ENCODE measurements around the gene CHD3. TPM values are rescaled to one million over a fixed set of nuclear protein-coding genes. Genes with fewer than 3 reads are reported as not detected.

Gene CHD3
- total RNA-seq, 1 donor from 2014 or later = 128 TPM

- Histone ChIP-seq H3K4me1 (peaks cover 25% of the 10 kb centered on the region), H3K9me3 (no peaks in the 10 kb centered on the region), H3K36me3 (peaks cover 0 to 56% of the 10 kb centered on the region in 2 donors), H3K27ac (no peak overlapping the region), H3K27me3 (no peaks in the 10 kb centered on the region), H3K4me3 (no peak overlapping the region)
- DNase-seq (ENCODE audit: extremely low spot score in 2 of 2) = no peak
- TF ChIP-seq POLR2A (IDR thresholded peaks at IDR 0.05) (no peak), CTCF (IDR thresholded peaks at IDR 0.05) (no peak), POLR2AphosphoS5 (IDR thresholded peaks at IDR 0.05; ENCODE audit: insufficient read depth in 1 of 2, low read depth in 1 of 2) (no peak)
- intact Hi-C loops (cut with DNase I) = loop anchor here (5.0 kb wide), 1 partner anchor 37 kb away; the partner anchor contains the start of gene CHD3
Observed at GRCh38 chr17:7849751-7850504, 38.7 kb upstream of the CHD3 start.

- Histone ChIP-seq H3K27ac (no peak overlapping the region), H3K4me1 (peaks cover 25% of the 10 kb centered on the region), H3K36me3 (peaks cover 0 to 55% of the 10 kb centered on the region in 2 donors), H3K9me3 (no peaks in the 10 kb centered on the region), H3K27me3 (no peaks in the 10 kb centered on the region), H3K4me3 (no peak overlapping the region)
- DNase-seq (ENCODE audit: extremely low spot score in 2 of 2) = no peak
- TF ChIP-seq CTCF (IDR thresholded peaks at IDR 0.05) = no peak
- intact Hi-C loops (cut with DNase I) = loop anchor here (5.0 kb wide), 1 partner anchor 36 kb away; the partner anchor contains the start of gene CHD3
Observed at GRCh38 chr17:7850701-7851437, 37.7 kb upstream of the CHD3 start.

GRCh38 chr17:7851438-7852261, 36.9 kb upstream of the CHD3 start:
- peak; percentile 90 to 96 for DNase-seq (ENCODE audit: extremely low spot score in 2 of 2)
- H3K9me3 ChIP-seq = no peaks in the 10 kb centered on the region
- TF ChIP-seq POLR2AphosphoS5 (IDR thresholded peaks at IDR 0.05; ENCODE audit: insufficient read depth in 1 of 2, low read depth in 1 of 2) = peak; percentile 69 to 74
- no peak for TF ChIP-seq POLR2A (IDR thresholded peaks at IDR 0.05)
- TF ChIP-seq CTCF (IDR thresholded peaks at IDR 0.05) = peak; percentile 95 to 99 (median 98)
- no peaks in the 10 kb centered on the region for H3K27me3 ChIP-seq
- intact Hi-C loops (cut with DNase I) = loop anchor here (5.0 kb wide), 1 partner anchor 36 kb away; the partner anchor contains the start of gene CHD3
- peak overlapping the region; percentile 56 for H3K27ac ChIP-seq
- H3K4me1 ChIP-seq = peaks cover 30% of the 10 kb centered on the region
- peaks cover 0 to 48% of the 10 kb centered on the region in 2 donors for H3K36me3 ChIP-seq
- H3K4me3 ChIP-seq = peak overlapping the region in 1 of 2 donors; percentile 2

- no peaks in the 10 kb centered on the region for H3K27me3 ChIP-seq
- no peak for DNase-seq (ENCODE audit: extremely low spot score in 2 of 2)
- H3K36me3 ChIP-seq = peaks cover 0 to 42% of the 10 kb centered on the region in 2 donors
- no peak overlapping the region for H3K4me3 ChIP-seq
- intact Hi-C loops (cut with DNase I) = loop anchor here (5.0 kb wide), 1 partner anchor 35 kb away; the partner anchor contains the start of gene CHD3
- H3K27ac ChIP-seq = peak overlapping the region; percentile 56
- no peaks in the 10 kb centered on the region for H3K9me3 ChIP-seq
- no peak for TF ChIP-seq POLR2AphosphoS5 (IDR thresholded peaks at IDR 0.05; ENCODE audit: insufficient read depth in 1 of 2, low read depth in 1 of 2)
- no peak for TF ChIP-seq CTCF (IDR thresholded peaks at IDR 0.05)
- TF ChIP-seq POLR2A (IDR thresholded peaks at IDR 0.05) = no peak
- peaks cover 32% of the 10 kb centered on the region for H3K4me1 ChIP-seq
Observed at GRCh38 chr17:7852262-7852670, 36.3 kb upstream of the CHD3 start.

Measured in vagina (tissue), 2 donors.